Peyer's patch (tissue), 4 donors: ENCODE measurements around the gene CFAP119. TPM values are rescaled to one million over a fixed set of nuclear protein-coding genes. Genes with fewer than 3 reads are reported as not detected.

Experiments
- DNase-seq, 3 donors: peaks; one replicate each; pipeline ENCODE4 v3.0.0-alpha.2; 2017 to 2019
- H3K27ac ChIP-seq, 4 donors: fragments of 200-600 bp; sonication (generic); one replicate each; pipeline ENCODE4 v1.5.1; 2016 to 2019
- H3K27me3 ChIP-seq, 2 donors: fragments of 200-600 bp; sonication (generic); one replicate each; pipeline ENCODE4 v1.5.1; 2019
- H3K36me3 ChIP-seq, 3 donors: fragments of 200-600 bp; sonication (generic); one replicate each; pipeline ENCODE4 v1.5.1; 2016 to 2019
- H3K4me1 ChIP-seq, 4 donors: fragments of 200-600 bp; sonication (generic); one replicate each; pipeline ENCODE4 v1.5.1; 2016 to 2019
- H3K4me3 ChIP-seq, 4 donors: fragments of 200-600 bp; sonication (generic); 1 replicate in 3 of 4; 2 replicates in 1 of 4; pipeline ENCODE4 v1.5.1; 2016 to 2019; ENCODE audit warnings: mild to moderate bottlenecking in 1 of 4
- H3K9me3 ChIP-seq, 4 donors: fragments of 200-600 bp; sonication (generic); one replicate each; pipeline ENCODE4 v1.5.1; 2016 to 2019; ENCODE audit warnings: mild to moderate bottlenecking in 1 of 4
- CTCF ChIP-seq, 6 experiments: fragments of 450-650 bp in 4 of 6; fragments of 200-600 bp in 2 of 6; sonication (generic) in 1 of 6; IDR thresholded peaks; one replicate each; pipeline ENCODE4 v1.5.1; 2017 to 2019; ENCODE audit warnings: antibody characterized with exemption in 6 of 6, mild to moderate bottlenecking in 3 of 6, moderate library complexity in 1 of 6
- POLR2A ChIP-seq, 2 donors: fragments of 450-650 bp; IDR thresholded peaks; one replicate each; pipeline ENCODE4 v1.5.1; 2017; ENCODE audit warnings: antibody characterized with exemption in 2 of 2, mild to moderate bottlenecking in 2 of 2, moderate library complexity in 2 of 2
- total RNA-seq, 4 donors: library from RNA; depleted of rRNA; stranded (reverse); fragments of >200 nt; gene quantifications; one replicate each; pipeline ENCODE4 v1.1.0, GENCODE V29; 2016

Gene CFAP119
- total RNA-seq, 4 donors from 2014 or later: 2.9 to 17.3 (median 4.2) TPM

- no peak for TF ChIP-seq CTCF (IDR thresholded peaks at IDR 0.05)
- TF ChIP-seq POLR2A (IDR thresholded peaks at IDR 0.05): no peak
- no peak for DNase-seq
- Histone ChIP-seq H3K27ac (peak overlapping the region in 1 of 4 donors; percentile 46), H3K4me3 (no peak overlapping the region), H3K4me1 (peaks cover 0 to 17% (median 1%) of the 10 kb centered on the region in 4 donors), H3K27me3 (no peaks in the 10 kb centered on the region), H3K36me3 (peaks cover 0 to 95% (median 3%) of the 10 kb centered on the region in 3 donors), H3K9me3 (no peaks in the 10 kb centered on the region)
Measured at GRCh38 chr16:30721606-30722005, 40.3 kb downstream of the CFAP119 start.

GRCh38 chr16:30721167-30721566 lies 40.7 kb downstream of the CFAP119 start:
- no peaks in the 10 kb centered on the region for H3K9me3 ChIP-seq
- peak overlapping the region in 1 of 4 donors; percentile 46 for H3K27ac ChIP-seq
- H3K4me1 ChIP-seq: peaks cover 0 to 17% (median 1%) of the 10 kb centered on the region in 4 donors
- H3K4me3 ChIP-seq: no peak overlapping the region
- peak in 1 of 3 donors; percentile 42 for DNase-seq
- no peak for TF ChIP-seq POLR2A (IDR thresholded peaks at IDR 0.05)
- no peak for TF ChIP-seq CTCF (IDR thresholded peaks at IDR 0.05)
- H3K36me3 ChIP-seq: peaks cover 0 to 99% (median 3%) of the 10 kb centered on the region in 3 donors
- no peaks in the 10 kb centered on the region for H3K27me3 ChIP-seq

- Histone ChIP-seq H3K9me3 (no peaks in the 10 kb centered on the region), H3K27me3 (no peaks in the 10 kb centered on the region), H3K36me3 (peaks cover 0 to 100% (median 3%) of the 10 kb centered on the region in 3 donors), H3K4me3 (no peak overlapping the region), H3K27ac (peak overlapping the region in 1 of 4 donors; percentile 46), H3K4me1 (peaks cover 0 to 16% (median 1%) of the 10 kb centered on the region in 4 donors)
- TF ChIP-seq CTCF (IDR thresholded peaks at IDR 0.05) (no peak), POLR2A (IDR thresholded peaks at IDR 0.05) (no peak)
- DNase-seq: peak in 1 of 3 donors; percentile 24
Measured at GRCh38 chr16:30720694-30721093, 41.2 kb downstream of the CFAP119 start.

DNA sequence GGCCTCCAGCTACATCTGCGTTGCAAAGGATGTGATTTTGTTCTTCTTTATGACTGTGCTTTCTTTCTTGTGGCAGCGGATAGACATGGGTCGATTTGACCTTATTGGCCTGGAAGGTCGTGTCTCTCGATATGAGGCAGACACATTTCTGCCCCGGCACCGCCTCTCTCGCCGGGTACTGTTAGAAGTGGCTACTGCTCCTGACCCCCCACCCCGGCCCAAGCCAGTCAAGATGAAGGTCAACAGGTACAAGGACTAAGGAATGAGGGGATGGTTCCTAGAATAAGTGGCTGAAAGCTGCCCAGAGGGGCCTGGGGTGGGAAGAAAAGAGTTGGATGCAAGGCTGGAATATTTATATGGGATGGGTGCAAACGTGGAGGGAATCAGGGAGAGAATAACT lies 41.8 kb downstream of the CFAP119 start:
- H3K36me3 ChIP-seq: peaks cover 0 to 100% (median 3%) of the 10 kb centered on the region in 3 donors
- H3K4me3 ChIP-seq: no peak overlapping the region
- H3K4me1 ChIP-seq: peaks cover 0 to 10% (median 0%) of the 10 kb centered on the region in 4 donors
- no peaks in the 10 kb centered on the region for H3K27me3 ChIP-seq
- H3K27ac ChIP-seq: no peak overlapping the region
- no peak for TF ChIP-seq POLR2A (IDR thresholded peaks at IDR 0.05)
- TF ChIP-seq CTCF (IDR thresholded peaks at IDR 0.05): no peak
- no peaks in the 10 kb centered on the region for H3K9me3 ChIP-seq
- peak in 1 of 3 donors; percentile 15 for DNase-seq

DNA sequence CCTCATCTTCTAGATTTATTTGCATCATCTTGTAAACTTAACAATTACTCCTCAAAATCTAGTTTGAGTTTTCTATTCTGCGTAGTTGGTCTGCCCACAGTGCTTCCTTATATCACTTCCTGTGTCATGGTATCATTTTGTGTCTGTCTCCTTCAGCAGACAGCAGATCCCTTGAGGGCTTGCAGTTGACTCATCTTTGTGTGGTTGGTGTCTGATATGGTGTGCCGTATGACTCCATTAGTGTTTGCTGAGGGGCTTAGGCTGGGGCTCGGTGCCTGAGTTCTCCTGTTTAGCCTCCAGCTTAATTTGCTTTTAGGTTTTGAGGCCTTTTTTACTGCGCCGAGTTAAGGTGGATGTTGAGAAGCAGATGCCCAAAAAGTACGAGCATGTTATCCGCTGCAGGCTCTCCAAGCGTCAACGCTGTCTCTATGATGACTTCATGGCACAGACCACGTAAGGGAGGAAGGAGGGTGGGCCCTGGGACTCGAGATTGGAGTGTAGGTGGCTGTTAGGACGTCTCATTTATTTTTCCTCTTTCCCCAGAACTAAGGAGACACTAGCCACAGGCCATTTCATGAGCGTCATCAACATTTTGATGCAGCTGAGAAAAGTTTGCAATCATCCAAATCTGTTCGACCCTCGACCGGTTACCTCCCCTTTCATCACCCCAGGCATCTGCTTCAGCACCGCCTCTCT lies 46.0 kb downstream of the CFAP119 start:
- no peak for DNase-seq
- H3K27me3 ChIP-seq: no peaks in the 10 kb centered on the region
- no peak overlapping the region for H3K4me3 ChIP-seq
- H3K27ac ChIP-seq: peak overlapping the region in 2 of 4 donors; percentile 25 to 34
- H3K4me1 ChIP-seq: no peaks in the 10 kb centered on the region
- no peaks in the 10 kb centered on the region for H3K9me3 ChIP-seq
- peaks cover 0 to 100% (median 0%) of the 10 kb centered on the region in 3 donors for H3K36me3 ChIP-seq
- no peak for TF ChIP-seq CTCF (IDR thresholded peaks at IDR 0.05)
